NCI-H2029 (cell line): Measurements from ENCODE around the gene CD83.

ENCODE experiments used
- DNase-seq: peaks from one replicate; lab custom pipeline; 2025; lab: John Stamatoyannopoulos, UW

The CD83 gene

DNA sequence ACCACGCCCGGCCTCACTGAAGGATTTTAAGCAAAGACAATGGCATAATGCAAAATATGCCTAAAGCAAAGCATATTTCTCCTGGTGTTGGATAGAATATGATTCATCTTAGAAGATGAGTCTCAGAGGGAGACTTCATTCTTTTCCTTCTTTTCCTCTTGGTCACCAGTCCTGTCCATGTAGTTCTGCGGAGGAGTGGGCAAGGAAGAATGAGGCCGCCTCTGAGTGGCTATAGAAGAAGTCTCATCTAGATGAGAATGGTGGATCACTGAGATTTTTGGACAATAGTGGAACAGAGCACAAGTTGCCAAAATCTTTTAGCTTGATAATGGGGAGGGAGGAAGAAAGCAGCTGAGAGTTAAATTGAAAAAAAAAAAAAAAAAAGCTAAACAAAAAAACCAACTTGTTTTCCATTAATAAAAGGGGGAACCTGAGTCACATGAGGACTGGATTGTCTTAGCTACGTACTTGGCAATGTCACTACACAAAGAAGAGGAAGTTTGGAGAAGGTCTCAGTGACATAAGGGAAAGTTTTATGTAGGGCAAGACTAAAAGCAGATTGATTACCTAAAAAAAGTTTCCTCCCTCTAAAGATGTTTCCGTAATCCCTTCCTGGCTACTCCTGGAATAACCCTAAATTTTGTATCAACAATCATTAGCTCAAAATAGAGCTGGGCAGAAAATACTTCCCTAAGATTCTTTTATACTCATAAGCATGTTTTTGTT is 6.0 kb downstream of the CD83 start:
- no peak for DNase-seq

DNA sequence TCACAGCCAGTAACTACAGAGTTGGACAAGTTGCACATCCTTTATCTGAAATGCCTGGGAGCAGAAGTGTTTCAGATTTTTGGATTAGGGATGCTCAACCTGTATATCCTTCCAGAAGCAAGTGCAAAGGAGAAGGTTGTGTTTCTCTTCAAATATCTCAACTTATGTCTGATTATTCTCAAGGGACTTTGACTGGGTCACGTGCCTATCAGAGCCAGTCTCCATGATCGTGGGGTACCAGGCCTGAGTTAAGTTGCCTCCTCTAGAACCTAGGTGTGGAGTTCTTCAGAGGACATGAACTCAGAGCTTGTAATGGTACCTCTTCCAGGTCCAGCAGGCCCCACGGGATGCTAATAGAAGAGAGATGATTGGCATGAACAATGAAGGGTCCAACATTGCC is 7.8 kb downstream of the CD83 start:
- DNase-seq = no peak

DNA sequence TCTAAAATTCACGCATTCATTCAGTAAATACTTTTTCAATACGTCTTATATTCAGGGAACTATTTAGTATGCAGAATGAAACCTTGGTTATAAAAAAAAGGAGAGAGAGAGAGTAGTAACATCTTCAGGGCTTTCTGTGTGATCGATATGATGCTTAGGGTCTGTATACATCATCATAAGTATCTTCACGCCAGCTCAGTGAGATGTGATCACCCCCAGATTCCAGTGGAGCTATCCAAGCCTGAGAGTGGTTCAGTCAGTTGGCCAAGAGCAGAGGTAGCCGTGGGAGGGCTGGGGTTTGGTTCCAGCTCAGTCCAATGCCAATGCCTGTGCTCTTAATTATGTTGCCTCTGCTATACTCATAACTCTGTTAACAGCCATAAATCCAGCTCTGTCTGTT is 8.6 kb downstream of the CD83 start:
- DNase-seq = no peak

DNA sequence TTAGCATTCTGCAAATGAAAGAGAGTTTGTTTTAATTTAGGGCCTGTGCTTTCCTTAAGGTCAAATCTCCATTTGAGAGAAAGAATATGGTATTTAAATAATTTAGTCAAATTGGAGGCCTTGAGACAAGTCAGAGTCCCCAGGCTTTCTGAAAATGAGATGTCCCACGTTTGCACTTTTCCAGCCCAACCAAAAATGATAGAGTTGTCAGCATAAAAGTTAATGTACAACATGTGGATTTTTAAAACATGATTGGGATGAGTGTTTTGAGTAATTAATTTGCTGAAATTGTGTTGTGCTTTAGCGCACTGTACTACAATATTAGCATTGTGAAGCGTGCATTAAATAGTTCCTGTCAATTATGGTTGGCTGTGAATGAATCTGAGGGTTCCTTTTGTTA is 10.0 kb downstream of the CD83 start:
- no peak for DNase-seq

DNA sequence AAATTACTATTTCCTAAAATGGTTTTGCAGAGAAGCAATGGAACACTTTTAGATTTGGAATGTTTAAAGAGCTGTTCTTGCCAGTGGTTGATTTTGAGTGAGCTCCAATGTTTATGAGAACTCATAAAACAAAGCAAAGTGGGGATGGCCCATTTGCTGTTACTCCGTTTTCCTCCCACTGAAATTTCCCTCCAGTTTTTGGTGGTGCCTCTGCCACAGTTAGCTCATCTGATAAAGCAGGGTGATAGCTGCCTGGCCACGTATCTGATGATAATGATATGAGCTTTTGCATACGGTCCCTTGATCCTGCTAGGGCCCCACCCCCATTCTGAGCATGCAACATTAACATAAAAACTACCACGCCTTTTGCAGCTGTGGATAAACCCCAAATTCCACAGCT is 10.4 kb downstream of the CD83 start:
- DNase-seq = no peak

DNA sequence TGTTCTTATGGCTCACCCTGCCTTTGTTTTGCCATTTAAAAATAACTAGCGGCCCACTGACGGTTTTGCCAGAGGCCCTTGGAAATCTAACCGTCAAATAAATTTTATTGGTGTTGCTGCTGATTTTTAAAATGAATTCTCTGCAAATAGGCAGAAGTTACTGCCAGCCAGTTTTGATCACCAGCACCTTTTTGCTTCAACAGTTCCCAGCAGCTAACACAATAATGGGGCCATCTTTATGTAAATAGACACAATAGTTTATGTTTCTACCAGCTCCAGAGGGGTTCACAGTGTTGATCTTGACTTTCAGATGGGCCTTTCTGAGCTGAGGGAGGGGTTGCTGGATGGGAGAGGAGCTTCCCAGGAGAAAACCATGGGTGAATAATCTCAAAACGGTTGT is 11.2 kb downstream of the CD83 start:
- DNase-seq = no peak

DNA sequence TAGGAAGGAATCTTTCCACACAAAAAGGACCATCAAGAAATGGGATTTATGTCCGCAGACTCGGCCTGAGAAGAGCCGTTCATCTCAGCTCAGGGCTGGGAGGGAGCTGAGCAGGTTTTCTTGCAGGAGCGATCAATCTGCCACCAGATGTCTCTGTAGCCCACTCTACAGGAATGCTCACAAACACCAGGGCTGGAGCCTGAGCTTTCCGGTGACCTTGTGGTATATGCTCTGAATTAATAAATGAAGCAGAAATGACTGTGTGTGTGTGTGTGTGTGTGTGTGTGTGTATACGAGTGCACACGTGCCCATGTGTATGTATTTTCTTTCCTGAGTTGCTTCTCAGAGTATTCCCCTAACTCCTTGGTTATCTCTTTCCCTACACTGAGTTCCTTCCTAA is 12.0 kb downstream of the CD83 start:
- peak; percentile 27 for DNase-seq

DNA sequence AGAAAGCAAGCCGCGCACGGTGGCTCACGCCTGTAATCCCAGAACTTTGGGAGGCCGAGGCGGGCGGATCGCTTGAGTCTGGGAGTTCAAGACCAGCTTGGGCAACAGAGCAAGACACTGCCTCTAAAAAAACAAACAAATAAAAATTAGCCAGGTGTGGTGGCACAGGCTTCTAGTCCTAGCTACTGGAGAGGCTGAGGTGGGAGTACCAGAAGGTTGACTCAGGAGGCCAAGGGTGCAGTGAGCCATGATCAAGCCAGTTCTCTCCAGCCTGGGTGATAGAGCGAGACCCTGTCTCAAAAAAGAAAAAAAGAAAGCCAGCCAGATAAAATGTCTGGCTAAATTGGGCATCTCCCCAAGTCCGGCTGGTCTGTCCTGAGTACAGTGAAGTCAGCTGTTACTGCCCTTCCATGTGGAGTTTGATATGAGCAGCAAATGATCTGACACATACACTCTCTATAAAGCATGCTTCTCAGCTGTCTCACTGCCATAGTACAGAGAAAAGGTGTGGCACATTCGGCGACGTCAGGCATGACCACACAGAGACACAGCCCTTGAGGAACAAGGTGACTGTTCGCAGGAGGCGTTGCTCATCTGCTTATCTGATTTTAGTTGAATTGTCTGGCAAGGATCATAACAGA is 13.0 kb downstream of the CD83 start:
- no peak for DNase-seq

DNA sequence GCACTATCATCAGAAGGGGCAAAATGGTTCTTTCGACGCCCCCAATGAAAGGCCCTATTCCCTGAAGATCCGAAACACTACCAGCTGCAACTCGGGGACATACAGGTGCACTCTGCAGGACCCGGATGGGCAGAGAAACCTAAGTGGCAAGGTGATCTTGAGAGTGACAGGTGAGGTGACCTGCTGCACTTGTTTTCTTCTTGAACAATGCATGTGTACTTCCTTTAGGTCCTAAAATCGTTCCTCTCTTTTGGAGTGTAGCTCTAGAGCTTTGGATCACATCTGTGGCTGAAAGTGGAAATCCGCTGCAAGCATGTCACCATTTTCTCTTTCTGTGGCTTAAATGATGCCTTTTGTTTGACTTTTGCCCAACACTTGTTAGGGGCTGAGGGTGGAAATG is 14.0 kb downstream of the CD83 start:
- no peak for DNase-seq

DNA sequence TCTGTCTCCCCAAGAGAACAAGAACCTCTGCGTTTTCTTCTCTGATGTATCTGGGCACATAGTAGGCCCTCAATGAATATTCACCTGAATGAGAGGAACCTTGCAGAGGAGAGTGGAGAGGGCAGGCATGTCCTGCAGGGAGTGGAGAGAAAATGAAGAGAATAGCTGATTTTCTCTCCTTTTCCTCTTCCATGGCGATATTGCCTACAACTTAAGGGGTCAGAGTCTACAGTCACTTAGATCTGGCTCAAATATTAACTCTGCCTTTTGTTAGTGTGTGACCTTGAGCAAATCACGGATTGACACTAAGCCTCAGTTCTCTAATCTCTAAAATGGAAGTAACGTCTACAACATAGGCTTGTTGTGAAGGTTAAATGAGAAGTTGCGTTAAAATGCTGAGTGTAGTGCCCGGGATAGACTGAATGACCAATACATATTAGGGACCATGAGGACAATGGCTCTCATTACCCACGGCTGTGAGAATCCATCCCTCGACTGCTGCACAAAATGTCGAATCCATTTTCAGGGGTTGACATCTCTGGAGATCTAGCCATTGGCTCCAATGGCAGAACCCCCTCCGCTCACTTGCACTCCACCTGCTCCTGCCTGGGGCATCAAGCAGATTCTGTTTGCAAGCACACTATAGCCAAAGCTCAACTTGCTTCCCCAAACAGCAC is 14.8 kb downstream of the CD83 start:
- no peak for DNase-seq

DNA sequence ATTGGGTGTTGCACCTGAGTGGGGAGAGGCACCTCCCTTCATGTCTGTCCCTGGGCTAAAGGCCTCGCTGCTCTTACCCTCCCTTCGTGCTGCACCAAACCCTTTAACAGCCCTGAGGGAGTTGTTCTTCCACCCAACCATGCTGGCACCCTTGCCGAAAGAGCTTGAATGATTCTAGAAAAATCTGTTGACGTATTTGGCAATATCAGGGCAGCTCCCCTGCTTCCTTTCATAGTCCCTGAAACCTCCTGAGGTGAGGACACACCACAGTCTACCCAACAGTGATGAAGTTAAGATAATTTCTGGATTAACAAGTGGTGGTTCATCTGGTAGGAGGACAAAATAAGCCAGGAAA is 15.3 kb downstream of the CD83 start:
- no peak for DNase-seq

DNA sequence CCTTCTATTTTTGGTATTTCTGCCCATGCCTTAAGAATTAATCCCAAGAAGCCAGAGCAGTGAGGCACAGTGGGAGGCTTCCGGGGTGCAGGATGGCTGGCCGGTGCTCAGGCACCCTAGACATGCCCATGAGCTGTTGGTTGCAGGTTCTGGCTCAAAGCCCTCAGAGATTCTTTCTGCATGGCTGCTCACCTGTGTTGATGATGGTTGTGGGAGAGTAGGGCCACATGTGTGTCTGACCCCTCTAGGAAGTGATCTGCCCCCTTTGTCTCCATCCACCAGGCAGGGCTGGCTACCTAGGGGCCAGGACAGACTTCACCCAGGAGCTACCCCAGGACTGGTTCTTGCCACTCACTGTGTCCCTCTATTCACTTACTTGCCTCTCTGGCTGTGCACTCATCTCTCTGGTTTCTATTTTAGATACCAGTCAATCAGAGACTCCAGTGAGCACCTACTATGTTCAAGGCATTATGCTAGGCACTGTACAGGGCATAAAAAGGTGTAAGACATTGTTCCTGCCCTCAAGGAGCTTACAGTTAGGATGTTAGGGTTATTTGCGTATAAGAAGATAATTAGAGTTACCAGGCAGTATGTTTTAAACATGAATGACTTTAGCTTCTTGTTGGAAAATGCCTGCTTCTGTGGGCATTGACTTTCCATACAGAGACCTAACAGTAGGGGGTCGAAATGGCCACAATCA is 16.8 kb downstream of the CD83 start:
- no peak for DNase-seq

DNA sequence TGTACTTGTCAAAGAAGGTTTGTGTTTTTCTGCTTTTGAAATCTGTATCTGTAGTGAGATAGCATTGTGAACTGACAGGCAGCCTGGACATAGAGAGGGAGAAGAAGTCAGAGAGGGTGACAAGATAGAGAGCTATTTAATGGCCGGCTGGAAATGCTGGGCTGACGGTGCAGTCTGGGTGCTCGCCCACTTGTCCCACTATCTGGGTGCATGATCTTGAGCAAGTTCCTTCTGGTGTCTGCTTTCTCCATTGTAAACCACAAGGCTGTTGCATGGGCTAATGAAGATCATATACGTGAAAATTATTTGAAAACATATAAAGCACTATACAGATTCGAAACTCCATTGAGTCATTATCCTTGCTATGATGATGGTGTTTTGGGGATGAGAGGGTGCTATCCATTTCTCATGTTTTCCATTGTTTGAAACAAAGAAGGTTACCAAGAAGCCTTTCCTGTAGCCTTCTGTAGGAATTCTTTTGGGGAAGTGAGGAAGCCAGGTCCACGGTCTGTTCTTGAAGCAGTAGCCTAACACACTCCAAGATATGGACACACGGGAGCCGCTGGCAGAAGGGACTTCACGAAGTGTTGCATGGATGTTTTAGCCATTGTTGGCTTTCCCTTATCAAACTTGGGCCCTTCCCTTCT is 18.4 kb downstream of the CD83 start:
- DNase-seq = no peak

DNA sequence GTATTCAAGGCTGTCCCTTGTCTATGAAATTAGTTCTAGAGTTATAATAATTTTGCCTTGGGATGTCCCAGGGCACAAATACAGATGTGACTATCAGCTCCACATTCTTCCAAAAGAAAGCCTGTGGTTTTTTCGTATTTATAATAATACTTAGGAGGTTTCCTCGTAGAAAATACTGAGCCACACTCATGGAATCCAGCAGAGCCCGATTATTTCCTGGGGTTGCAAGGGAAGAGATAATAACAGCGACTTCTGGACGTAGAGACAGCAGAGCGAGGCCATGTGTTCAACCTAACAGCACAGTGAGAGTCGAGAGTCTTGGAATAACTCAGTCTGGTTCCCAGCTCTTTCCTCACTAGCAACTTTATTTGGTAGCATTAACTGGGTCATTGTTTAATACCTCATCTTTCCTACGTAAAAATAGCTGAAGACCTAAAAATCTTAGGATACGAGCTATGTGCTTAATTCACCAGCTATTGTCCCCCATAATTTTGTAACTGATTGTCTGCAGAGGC is 21.2 kb downstream of the CD83 start:
- DNase-seq = no peak

DNA sequence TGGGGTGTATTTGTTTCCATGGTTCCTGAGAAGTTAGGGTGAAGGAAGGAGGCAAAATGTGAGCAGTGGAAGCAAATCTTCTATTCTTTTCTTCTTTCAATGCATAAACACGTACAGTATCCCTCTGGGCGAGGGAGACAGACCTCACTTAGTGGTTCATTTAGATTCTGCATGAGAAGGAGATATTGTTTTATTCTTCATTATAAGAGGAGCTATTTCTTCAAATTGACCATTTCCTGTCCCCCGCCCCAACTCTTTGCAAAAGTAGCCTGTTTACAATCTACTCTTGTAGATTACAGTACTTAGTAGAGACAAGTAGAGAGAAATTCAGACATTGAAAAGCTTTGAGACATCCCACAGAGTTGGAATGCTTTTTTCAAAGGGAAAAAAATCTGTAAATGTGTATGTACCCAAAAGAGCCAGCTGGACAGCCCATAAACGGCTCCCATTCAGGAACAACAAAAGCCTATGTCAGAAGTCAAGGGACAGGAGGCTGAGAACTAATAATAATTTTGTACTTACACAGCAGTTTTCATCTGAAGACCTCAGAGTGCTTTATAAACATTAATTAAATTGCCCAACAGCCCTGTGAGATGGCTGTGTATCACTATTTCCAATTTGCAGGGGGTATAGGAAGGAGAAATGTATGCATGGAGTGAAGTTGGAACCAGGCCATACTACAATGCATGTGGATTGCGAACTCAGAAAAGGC is 23.9 kb downstream of the CD83 start:
- no peak for DNase-seq

DNA sequence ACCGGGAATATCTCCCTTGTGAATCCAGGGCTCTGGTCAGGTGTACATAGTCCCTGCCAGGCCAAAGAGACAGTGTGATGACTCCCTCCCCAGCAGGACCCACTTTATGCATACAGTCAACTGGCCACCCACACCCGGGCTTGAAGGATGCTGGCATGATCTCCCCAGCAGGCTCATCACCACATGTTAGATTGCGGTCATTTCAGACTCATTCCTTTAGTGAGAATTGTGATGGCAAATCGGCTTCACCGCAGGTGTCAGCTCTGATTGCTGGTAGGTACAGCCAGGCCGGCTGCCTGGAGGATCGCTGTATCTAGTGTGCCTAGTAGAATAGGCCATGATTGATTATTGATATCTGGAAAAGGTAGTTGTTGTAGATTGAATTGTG is 24.5 kb downstream of the CD83 start:
- no peak for DNase-seq

DNA sequence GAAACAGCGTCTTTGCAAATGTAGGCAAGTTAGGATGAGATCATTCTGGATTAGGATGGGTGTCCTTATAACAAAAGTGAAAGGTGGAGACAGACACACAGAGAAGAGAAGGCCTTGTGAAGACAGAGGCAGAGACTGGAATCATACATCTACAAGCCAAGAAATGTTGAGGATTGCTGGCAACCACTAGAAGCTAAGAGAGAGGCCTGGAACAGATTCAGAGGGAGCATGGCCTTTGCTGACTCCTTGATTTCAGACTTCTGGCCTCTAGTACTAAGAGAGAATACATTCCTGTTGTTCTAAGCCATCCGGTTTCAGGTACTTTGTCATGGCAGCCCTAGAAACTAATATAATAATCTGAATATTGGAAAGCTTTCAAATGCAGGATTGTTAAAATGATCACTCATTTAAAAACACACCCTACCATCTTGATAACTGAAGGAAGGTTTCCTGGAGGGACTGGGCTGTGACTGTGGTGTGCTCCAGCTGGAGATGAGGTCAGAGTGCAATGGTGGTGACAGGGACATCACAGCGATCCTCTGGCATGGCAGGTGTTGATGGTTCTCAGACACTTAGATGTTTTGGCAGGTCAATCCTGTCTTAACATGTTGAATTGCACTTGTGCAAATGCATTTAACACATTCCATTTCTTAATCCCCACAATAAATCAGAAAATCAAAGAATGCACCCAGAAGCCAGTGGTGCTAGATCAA is 25.1 kb downstream of the CD83 start:
- DNase-seq = no peak

DNA sequence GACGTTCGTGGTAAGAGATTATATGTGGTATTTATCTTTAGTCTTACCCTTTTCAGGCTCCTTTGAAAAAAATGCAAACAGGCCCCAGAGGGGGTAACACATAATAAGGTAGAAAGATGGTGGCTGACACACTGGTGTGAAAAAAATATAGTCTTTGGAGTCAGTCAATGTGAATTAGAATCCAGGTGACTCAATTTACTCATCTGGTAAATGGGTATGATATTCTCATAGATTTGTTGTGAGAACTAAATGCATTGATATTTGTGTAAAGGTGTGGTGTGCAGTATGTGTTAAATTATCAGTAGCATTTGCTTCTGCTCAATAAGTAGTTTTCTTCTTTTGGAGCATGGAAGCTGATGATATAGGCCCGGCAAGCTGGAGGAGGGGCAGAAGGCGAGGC is 25.7 kb downstream of the CD83 start:
- DNase-seq = no peak

DNA sequence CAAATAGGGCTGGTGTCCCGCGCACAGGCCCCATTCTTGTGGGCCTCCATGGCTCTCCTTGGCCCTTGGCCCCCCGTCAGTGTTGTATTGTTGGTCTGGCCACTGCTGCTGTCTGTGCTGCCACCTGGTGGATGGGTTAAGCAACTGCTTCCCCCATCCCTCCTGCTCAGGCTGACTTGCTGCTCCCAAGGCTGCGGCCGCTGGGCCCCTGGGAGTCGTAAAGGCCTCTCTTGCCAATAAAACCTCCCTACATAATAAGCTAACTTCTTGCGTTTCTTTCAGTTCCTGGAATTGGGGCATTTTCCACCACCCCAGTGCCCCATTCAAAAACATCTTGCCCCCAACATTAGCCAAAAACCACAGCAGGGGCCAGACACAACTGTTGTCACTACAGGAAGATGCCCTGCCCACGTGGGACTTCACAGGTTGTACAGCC is 27.1 kb downstream of the CD83 start:
- DNase-seq = peak; percentile 72

DNA sequence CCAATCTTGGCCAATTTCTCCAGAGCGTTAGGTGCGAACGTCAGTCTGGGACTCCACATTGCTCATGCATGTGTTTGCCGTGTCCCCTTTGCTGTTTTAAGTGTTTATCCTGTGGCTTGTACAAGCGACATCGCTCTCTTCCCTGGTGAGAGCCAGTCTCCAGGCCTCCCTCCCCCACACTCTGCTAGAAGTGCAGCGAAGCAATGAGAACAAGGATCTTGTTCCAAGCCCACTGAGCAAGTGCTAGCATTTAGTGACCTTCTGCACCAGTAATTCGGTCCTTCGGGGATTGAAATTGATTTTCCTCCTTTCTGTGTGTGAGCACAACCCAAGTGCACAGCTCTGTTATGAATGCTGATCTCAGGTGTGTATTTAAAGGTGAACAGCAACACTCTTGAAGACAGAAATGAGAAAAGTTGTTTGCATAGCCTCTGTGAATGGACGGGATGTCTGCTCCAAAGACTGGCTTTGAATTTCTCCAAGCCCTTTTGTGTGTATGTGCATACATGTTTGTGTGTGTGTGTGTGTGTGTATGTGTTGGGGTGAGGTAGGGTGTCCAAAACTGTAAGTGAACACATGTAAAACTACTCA is 29.0 kb downstream of the CD83 start:
- DNase-seq = peak; percentile 93

DNA sequence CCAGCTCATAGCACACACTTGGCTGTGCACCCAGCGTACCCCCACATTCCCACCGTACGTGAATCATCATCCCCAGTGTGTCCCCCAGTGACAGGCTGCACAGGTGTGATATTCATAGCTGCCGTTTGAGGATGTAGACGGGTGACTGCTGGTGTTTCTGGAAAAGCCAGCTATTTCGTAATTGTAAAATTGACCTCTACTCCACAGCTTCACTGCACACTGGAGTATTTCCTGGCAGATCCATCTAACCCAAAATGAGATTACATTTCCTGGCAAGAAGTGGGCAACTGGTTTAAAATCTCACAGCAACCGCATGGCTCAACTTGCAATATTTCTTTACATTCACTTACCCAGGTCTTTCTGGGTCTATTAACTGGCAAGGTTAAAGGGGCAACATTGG is 30.3 kb downstream of the CD83 start:
- DNase-seq = peak; percentile 86
